22Rv1 (cell line): ENCODE measurements around the gene PITRM1.

ENCODE experiments used
- H3K27ac ChIP-seq: fragments of 450-650 bp; 2 replicates; pipeline ENCODE4 v1.5.1; 2017
- ZFX ChIP-seq: fragments of 450-650 bp; IDR thresholded peaks from 2 replicates; pipeline ENCODE4 v1.6.1; 2017; ENCODE audit warnings: antibody characterized with exemption, borderline replicate concordance
- TF ChIP-seq, protein P1 (sequence below): fragments of 450-650 bp; IDR thresholded peaks from 2 replicates; pipeline ENCODE4 v1.5.1; 2017; ENCODE audit warnings: mild to moderate bottlenecking

Gene PITRM1

DNA sequence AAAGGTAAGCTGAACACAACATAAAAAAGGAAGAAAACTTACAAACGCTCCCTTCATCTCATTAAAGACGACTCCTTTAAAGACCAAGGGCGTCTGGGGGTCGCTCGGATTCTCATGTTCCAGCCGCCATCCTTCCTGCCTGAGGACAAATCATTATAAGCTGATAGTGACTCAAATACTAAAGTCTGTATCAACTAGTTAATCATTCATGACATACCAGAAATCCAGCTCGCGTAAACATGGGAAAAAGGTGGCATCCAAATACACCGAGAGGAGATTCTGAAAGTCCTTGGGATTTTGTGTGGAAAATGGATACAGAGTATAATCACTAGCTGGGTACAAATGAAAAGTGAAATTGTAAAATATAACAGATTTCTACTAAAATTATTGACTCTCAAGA is 7.4 kb downstream of the PITRM1 start:
- TF ChIP-seq, protein P1, sequence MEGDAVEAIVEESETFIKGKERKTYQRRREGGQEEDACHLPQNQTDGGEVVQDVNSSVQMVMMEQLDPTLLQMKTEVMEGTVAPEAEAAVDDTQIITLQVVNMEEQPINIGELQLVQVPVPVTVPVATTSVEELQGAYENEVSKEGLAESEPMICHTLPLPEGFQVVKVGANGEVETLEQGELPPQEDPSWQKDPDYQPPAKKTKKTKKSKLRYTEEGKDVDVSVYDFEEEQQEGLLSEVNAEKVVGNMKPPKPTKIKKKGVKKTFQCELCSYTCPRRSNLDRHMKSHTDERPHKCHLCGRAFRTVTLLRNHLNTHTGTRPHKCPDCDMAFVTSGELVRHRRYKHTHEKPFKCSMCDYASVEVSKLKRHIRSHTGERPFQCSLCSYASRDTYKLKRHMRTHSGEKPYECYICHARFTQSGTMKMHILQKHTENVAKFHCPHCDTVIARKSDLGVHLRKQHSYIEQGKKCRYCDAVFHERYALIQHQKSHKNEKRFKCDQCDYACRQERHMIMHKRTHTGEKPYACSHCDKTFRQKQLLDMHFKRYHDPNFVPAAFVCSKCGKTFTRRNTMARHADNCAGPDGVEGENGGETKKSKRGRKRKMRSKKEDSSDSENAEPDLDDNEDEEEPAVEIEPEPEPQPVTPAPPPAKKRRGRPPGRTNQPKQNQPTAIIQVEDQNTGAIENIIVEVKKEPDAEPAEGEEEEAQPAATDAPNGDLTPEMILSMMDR, result no peak
- TF ChIP-seq ZFX, result no peak
- H3K27ac ChIP-seq, result no peak overlapping the region

DNA sequence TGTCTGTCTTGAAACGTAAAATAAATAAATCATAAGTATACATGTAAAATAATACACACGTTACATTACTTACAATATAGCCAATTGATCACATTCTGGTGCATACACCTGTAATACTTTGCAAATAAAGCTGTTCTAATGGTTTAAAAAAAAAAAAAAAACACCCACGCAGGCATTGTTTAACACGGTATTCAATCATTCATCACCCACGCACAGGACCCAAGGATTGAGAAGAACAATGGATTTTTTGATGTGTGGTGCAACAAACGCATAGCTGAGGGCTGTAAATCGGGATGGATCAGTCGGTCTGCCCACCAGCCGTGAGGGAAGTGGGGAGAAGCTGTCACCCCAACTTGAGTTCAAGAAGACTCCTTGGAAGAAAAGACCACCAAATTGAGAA is 8.7 kb downstream of the PITRM1 start:
- no peak overlapping the region for H3K27ac ChIP-seq
- TF ChIP-seq, protein P1, result no peak
- no peak for TF ChIP-seq ZFX

DNA sequence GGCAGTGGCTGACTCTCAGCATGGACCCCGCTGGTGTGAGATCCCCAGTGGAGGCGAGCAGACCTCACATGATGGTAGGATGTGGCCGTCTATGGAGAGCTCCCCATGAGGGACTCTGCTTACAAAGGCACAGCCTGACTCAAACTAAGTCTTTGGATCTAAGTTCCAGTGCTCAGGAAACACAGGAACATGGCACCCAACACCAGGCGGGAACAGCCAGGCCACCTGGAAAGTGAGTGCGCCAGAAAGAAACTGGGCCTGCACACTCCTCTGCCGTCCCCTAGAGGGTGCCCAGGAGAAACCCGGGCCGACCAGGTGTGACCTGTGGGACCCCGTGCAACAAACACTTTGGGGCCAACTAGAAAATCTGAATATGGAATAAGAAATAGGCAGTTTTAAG is 10.0 kb downstream of the PITRM1 start:
- no peak for TF ChIP-seq ZFX
- TF ChIP-seq, protein P1, result peak; percentile 34
- no peak overlapping the region for H3K27ac ChIP-seq

DNA sequence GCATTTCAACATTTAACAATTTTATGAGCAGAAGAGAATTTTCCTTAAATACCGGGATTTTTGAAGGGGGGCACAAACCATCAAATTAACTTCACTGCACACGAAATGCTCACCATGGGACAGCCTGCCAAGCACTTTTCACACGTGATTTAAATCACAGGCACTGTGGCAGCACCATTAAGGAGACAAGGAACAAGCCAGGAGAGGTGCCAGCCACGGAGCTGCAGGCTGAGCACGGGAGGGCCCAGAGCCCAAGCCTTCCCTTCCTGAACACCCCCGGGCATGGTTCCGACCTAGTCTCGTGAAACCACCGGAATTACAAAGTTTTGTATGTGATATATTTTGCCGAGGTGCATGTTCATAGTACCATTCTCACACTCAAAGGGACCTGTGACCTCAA is 13.4 kb downstream of the PITRM1 start:
- no peak for TF ChIP-seq ZFX
- TF ChIP-seq, protein P1, result no peak
- H3K27ac ChIP-seq, result no peak overlapping the region

DNA sequence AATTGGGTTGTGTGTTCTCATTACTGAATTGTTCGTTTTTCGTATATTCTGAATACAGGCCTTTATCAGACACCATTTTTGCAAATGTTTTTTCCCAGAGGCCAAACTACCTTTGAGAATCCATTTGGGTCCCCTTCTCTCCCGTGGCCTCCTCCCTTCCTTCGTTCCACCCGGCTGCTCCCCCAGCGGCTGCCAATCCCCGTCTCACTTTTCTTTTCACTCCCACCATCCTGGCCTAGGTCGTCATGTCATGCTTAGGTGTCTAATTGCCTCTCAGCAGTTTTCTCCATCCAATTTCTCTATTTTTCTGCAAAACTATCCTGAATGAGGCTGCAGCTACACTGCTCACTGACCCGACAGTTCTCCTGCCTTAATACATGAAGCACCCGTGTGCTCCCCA is 17.9 kb downstream of the PITRM1 start:
- no peak overlapping the region for H3K27ac ChIP-seq
- no peak for TF ChIP-seq ZFX

DNA sequence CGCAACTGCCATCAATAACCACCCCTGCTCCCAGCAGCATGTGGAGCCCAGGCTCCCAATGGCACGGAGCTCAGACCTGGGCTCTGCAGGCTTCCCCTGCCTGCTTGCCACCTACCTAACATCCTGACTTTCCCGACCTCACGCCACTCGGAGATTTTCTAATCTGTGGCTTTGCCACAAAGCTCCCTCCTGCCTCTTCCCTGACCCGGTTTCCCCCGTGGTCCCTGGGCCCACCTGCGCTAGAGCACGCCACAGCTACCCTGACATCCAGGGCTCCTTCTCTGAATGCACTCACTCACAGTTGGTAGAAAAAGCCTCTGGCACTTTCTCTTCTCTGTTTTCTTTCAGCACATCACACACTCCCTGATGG is 20.0 kb downstream of the PITRM1 start:
- TF ChIP-seq, protein P1, result no peak
- TF ChIP-seq ZFX, result no peak
- no peak overlapping the region for H3K27ac ChIP-seq

DNA sequence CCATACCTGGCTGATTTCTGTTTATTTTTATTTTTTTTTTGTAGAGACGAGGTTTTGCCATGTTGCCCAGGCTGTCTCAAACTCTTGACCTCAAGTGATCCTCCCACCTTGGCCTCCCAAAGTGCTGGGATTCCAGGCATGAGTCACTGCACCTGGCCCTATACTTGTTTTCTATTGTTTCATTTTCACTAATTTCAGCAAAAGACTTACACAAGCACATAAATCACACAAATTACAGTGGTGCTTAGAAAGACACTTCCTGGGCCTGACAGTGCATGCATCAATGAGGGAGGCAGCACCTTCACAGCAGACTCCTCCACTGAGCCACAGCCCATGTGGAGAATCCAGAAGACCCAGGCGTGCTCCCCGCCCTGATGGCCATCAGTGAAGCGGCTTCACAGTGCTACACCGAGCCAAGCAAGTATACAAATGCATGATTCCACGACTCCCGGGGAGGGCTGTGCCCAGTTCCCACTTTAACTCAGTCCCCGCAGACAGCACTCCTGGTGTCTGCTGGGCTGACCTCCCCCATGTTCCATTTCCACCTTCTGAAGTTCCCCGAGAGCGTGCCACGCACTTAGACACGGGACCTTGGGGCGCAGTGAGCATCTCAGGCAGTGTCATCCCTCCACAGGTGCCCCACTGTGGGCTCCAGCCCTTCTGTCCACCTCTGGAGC is 20.6 kb downstream of the PITRM1 start:
- TF ChIP-seq, protein P1, result no peak
- TF ChIP-seq ZFX, result no peak
- no peak overlapping the region for H3K27ac ChIP-seq

DNA sequence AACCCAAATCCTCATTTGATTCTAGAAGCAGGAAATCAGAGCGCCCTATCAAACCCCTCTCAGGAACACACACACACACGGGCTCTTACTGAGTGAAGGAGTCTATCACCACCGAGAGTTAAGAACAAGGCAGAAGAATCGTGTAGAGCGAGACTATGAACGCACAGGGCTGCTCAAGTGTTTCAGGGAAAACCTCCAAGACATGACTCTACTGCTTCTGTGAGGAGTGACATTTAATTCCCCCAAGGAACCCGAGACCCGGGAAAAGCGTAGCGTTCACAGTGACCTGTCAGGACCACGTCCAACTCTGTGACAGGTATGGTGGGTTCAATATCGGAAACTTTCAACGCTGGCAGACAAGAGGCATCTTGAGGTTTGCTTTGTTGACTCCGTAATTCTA is 21.6 kb downstream of the PITRM1 start:
- TF ChIP-seq ZFX, result no peak
- TF ChIP-seq, protein P1, result no peak
- no peak overlapping the region for H3K27ac ChIP-seq
